Sigmoid colon (tissue), 4 donors: ENCODE measurements around the gene GPR160.

Experiments used
- POLR2A ChIP-seq, 2 donors: fragments of 450-650 bp; IDR thresholded peaks; one replicate each; pipeline ENCODE4 v1.6.1; 2016; ENCODE audit warnings: antibody characterized with exemption in 2 of 2, mild to moderate bottlenecking in 2 of 2, moderate library complexity in 2 of 2
- POLR2AphosphoS5 ChIP-seq, 4 donors: sonication (generic); formaldehyde crosslinking; IDR thresholded peaks; one replicate each; pipeline ENCODE4 v1.6.1; 2017; ENCODE audit warnings: antibody characterized with exemption in 4 of 4
- TF ChIP-seq, protein P1 (sequence below), 4 experiments: fragments of 450-650 bp in 3 of 4; fragments of 200-600 bp in 1 of 4; IDR thresholded peaks; one replicate each; pipeline ENCODE4 v1.5.1; 2016 to 2019; ENCODE audit warnings: antibody characterized with exemption in 4 of 4, mild to moderate bottlenecking in 3 of 4, moderate library complexity in 2 of 4

DNA sequence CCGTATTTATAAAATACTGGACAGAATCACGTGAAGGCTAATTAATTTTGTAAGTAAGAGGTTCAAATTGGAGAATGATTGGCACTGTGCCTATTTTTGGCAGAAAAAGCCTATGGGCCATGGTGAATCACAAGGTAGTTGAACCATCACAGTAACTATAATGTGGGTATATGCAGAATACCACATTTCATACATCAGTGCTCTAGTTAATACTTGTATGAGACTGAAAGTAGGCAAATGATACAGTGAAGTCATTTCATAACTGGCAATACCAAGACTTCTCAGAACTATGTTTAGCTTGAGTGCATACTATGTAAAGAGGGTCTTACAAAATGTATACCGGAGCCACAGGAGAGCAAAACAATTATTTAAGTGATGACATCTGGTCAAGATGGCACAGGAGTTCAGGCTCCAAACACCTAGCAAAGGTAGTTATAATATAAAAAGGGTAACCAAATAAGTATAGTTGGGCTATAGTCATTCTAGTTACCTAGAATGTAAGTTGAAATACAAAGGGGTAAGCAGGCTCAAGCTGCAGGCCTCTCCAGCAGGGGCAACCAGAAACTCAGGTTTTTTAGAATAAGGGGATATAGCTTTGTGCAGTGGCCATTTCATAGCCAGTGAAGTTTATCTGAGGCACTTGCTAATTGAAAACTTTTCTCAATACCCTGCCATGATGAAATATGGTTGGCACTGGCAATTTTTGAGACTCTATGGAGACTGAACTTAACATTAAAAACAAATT, 19.1 kb downstream of the GPR160 start:
- TF ChIP-seq POLR2AphosphoS5 (IDR thresholded peaks at IDR 0.05), result no peak
- TF ChIP-seq, protein P1, sequence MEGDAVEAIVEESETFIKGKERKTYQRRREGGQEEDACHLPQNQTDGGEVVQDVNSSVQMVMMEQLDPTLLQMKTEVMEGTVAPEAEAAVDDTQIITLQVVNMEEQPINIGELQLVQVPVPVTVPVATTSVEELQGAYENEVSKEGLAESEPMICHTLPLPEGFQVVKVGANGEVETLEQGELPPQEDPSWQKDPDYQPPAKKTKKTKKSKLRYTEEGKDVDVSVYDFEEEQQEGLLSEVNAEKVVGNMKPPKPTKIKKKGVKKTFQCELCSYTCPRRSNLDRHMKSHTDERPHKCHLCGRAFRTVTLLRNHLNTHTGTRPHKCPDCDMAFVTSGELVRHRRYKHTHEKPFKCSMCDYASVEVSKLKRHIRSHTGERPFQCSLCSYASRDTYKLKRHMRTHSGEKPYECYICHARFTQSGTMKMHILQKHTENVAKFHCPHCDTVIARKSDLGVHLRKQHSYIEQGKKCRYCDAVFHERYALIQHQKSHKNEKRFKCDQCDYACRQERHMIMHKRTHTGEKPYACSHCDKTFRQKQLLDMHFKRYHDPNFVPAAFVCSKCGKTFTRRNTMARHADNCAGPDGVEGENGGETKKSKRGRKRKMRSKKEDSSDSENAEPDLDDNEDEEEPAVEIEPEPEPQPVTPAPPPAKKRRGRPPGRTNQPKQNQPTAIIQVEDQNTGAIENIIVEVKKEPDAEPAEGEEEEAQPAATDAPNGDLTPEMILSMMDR (IDR thresholded peaks at IDR 0.05), result no peak
- no peak for TF ChIP-seq POLR2A (IDR thresholded peaks at IDR 0.05)
